Liver (tissue), 3 donors: ENCODE data around the gene PDCD1.

ENCODE experiments used
- CTCF ChIP-seq: fragments of 150-350 bp; IDR thresholded peaks from 2 replicates; pipeline ENCODE4 v1.5.1; 2017; ENCODE audit warnings: improper control_type of control experiment, low read depth, low read length; ENCODE audit not compliant: missing input control
- FOXA1 ChIP-seq: IDR thresholded peaks from 2 replicates; pipeline ENCODE4 v1.6.1; 2016; ENCODE audit warnings: antibody characterized with exemption
- FOXA2 ChIP-seq: IDR thresholded peaks from 2 replicates; pipeline ENCODE4 v1.6.1; 2016; ENCODE audit warnings: antibody characterized with exemption
- GABPA ChIP-seq, 2 donors: IDR thresholded peaks in 1 of 2; conservative IDR thresholded peaks in 1 of 2; 2 replicates each; pipeline ENCODE4 v1.6.1; 2016; ENCODE audit warnings: antibody characterized with exemption in 2 of 2, mild to moderate bottlenecking in 1 of 2, moderate library complexity in 1 of 2
- JUND ChIP-seq, 2 donors: IDR thresholded peaks; 2 replicates each; pipeline ENCODE4 v1.6.1; 2016; ENCODE audit warnings: antibody characterized with exemption in 2 of 2
- MAX ChIP-seq: IDR thresholded peaks from 2 replicates; pipeline ENCODE4 v1.6.1; 2016; ENCODE audit warnings: antibody characterized with exemption
- RAD21 ChIP-seq, 2 donors: IDR thresholded peaks; 2 replicates each; pipeline ENCODE4 v1.6.1; 2016; ENCODE audit warnings: antibody characterized with exemption in 2 of 2, mild to moderate bottlenecking in 2 of 2
- REST ChIP-seq: IDR thresholded peaks from 2 replicates; pipeline ENCODE4 v1.6.1; 2016; ENCODE audit warnings: antibody characterized with exemption, mild to moderate bottlenecking
- RXRA ChIP-seq, 2 donors: IDR thresholded peaks; 2 replicates each; pipeline ENCODE4 v1.6.1; 2017 to 2018; ENCODE audit warnings: antibody characterized with exemption in 2 of 2, mild to moderate bottlenecking in 1 of 2
- TAF1 ChIP-seq: conservative IDR thresholded peaks from 2 replicates; pipeline ENCODE4 v1.6.1; 2016; ENCODE audit warnings: antibody characterized with exemption, mild to moderate bottlenecking
- YY1 ChIP-seq: IDR thresholded peaks from 2 replicates; pipeline ENCODE4 v1.6.1; 2016; ENCODE audit warnings: antibody characterized with exemption, mild to moderate bottlenecking
- ZBTB33 ChIP-seq: IDR thresholded peaks from 2 replicates; pipeline ENCODE4 v1.6.1; 2016; ENCODE audit warnings: antibody characterized with exemption
- donor health status: healthy.
- donor health status: healthy.

- TF ChIP-seq MAX (no peak), CTCF (no peak), GABPA (IDR thresholded peaks at IDR 0.05 in 1 of 2, conservative IDR thresholded peaks at IDR 0.05 in 1 of 2) (no peak), YY1 (no peak), REST (no peak), ZBTB33 (no peak), FOXA1 (no peak), TAF1 (no peak), RAD21 (IDR thresholded peaks at IDR 0.05) (no peak), FOXA2 (no peak), JUND (IDR thresholded peaks at IDR 0.05) (no peak), RXRA (IDR thresholded peaks at IDR 0.05) (no peak)
Observed at GRCh38 chr2:241836292-241836691, 22.4 kb downstream of the PDCD1 start.
